K562 (cell line): ENCODE data around the gene RNU6-9. TPM values are rescaled to one million over a fixed set of nuclear protein-coding genes. Genes with fewer than 3 reads are reported as not detected.

Source experiments
- DACH1 ChIP-seq: fragments of 450-650 bp; IDR thresholded peaks from 2 replicates; pipeline ENCODE4 v1.6.1; 2018; ENCODE audit not compliant: partially characterized antibody
- FOXJ3 ChIP-seq: sonication (generic); formaldehyde crosslinking; IDR thresholded peaks from 2 replicates; pipeline ENCODE4 v1.4.0; 2020; ENCODE audit warnings: mild to moderate bottlenecking, missing genetic modification reagents
- LARP7 ChIP-seq: fragments of 450-650 bp; IDR thresholded peaks from 2 replicates; pipeline ENCODE4 v1.6.1; 2016
- MCM5 ChIP-seq: fragments of 450-650 bp; IDR thresholded peaks from 2 replicates; pipeline ENCODE4 v1.6.1; 2016; ENCODE audit warnings: low read depth
- MIER1 ChIP-seq: fragments of 450-650 bp; IDR thresholded peaks from 2 replicates; pipeline ENCODE4 v1.6.1; 2016; ENCODE audit warnings: antibody characterized with exemption, mild to moderate bottlenecking, low read depth
- NONO ChIP-seq, 2 experiments: fragments of 200-400 bp in 1 of 2; fragments of 450-650 bp in 1 of 2; formaldehyde crosslinking in 1 of 2; IDR thresholded peaks; 2 replicates each; pipeline ENCODE4 v1.6.1; 2017; ENCODE audit warnings: low read depth in 2 of 2, mild to moderate bottlenecking in 2 of 2, moderate library complexity in 2 of 2, low read length in 1 of 2
- PCBP1 ChIP-seq: fragments of 200-400 bp; formaldehyde crosslinking; IDR thresholded peaks from 2 replicates; pipeline ENCODE4 v1.6.1; 2018; ENCODE audit warnings: mild to moderate bottlenecking, low read depth, low read length; ENCODE audit not compliant: poor library complexity, severe bottlenecking
- POLR2H ChIP-seq: IDR thresholded peaks from 2 replicates; pipeline ENCODE4 v1.6.1; 2016; ENCODE audit warnings: missing genetic modification characterization, low read depth, mild to moderate bottlenecking, control low read depth, missing compliant biosample characterization, moderate library complexity
- PTRF ChIP-seq: fragments of 450-650 bp; IDR thresholded peaks from 2 replicates; pipeline ENCODE4 v1.6.1; 2016; ENCODE audit warnings: mild to moderate bottlenecking, missing genetic modification characterization, missing compliant biosample characterization
- SP1 ChIP-seq: sonication (generic); formaldehyde crosslinking; IDR thresholded peaks from 2 replicates; pipeline ENCODE4 v1.8.1; 2022; ENCODE audit warnings: mild to moderate bottlenecking, missing genetic modification reagents
- SREBF1 ChIP-seq: fragments of 150-350 bp; IDR thresholded peaks from 2 replicates; pipeline ENCODE4 v1.6.1; 2014; ENCODE audit warnings: antibody characterized with exemption, low read depth, low read length, borderline replicate concordance
- ZFP30 ChIP-seq: fragments of 250-450 bp; sonication (Bioruptor Pico); IDR thresholded peaks from 2 replicates; pipeline ENCODE4 v1.8.0; 2022; ENCODE audit warnings: moderate library complexity, mild to moderate bottlenecking, inconsistent platforms, borderline replicate concordance
- ZNF212 ChIP-seq: fragments of 450-650 bp; formaldehyde crosslinking; IDR thresholded peaks from 2 replicates; pipeline ENCODE4 v1.4.0; 2020; ENCODE audit warnings: mild to moderate bottlenecking
- polyA plus RNA-seq, 8 experiments: library from polyadenylated mRNA; depleted of rRNA in 4 of 8; stranded (reverse) in 5 of 8; unstranded in 3 of 8; fragments of >200 nt; fragmentation: Nextera tagmentation in 2 of 8; fragmentation: Illumina TruSeq in 1 of 8; extraction: Ambion mirVana in 2 of 8; extraction: Trizol in 1 of 8; gene quantifications; 2 replicates each; pipeline versions ENCODE4 v1.2.1 to v1.2.3, GENCODE V29; 2011 to 2014; ENCODE audit warnings: inconsistent platforms in 1 of 8, missing spikeins in 1 of 8
- total RNA-seq, 7 experiments: library from RNA; depleted of rRNA in 6 of 7; stranded (reverse); fragments of >200 nt in 6 of 7; fragmentation: Illumina TruSeq in 2 of 7; extraction: Trizol in 2 of 7; gene quantifications; 2 replicates each; pipeline versions ENCODE4 v1.2.1 to v1.2.3, GENCODE V29; 2011 to 2021; ENCODE audit warnings: low replicate concordance in 1 of 7
- TF ChIP-seq, protein P1 (sequence below): fragments of 250-450 bp; sonication (Bioruptor Pico); IDR thresholded peaks from 2 replicates; pipeline ENCODE4 v1.5.0; 2021
- TF ChIP-seq, protein P2 (sequence below): fragments of 250-450 bp; sonication (Bioruptor Pico); IDR thresholded peaks from 2 replicates; pipeline ENCODE4 v1.5.0; 2020; ENCODE audit warnings: mild to moderate bottlenecking, borderline replicate concordance
- TF ChIP-seq, protein P3 (sequence below): sonication (generic); formaldehyde crosslinking; IDR thresholded peaks from 2 replicates; pipeline ENCODE4 v1.8.0; 2022; ENCODE audit warnings: mild to moderate bottlenecking, low read depth, missing genetic modification reagents

RNU6-9 gene
- total and polyA plus RNA-seq, 9 of the 15 experiments (the other 6 are each of a cell fraction or from before 2014, with no cell fraction given) = not detected

DNA sequence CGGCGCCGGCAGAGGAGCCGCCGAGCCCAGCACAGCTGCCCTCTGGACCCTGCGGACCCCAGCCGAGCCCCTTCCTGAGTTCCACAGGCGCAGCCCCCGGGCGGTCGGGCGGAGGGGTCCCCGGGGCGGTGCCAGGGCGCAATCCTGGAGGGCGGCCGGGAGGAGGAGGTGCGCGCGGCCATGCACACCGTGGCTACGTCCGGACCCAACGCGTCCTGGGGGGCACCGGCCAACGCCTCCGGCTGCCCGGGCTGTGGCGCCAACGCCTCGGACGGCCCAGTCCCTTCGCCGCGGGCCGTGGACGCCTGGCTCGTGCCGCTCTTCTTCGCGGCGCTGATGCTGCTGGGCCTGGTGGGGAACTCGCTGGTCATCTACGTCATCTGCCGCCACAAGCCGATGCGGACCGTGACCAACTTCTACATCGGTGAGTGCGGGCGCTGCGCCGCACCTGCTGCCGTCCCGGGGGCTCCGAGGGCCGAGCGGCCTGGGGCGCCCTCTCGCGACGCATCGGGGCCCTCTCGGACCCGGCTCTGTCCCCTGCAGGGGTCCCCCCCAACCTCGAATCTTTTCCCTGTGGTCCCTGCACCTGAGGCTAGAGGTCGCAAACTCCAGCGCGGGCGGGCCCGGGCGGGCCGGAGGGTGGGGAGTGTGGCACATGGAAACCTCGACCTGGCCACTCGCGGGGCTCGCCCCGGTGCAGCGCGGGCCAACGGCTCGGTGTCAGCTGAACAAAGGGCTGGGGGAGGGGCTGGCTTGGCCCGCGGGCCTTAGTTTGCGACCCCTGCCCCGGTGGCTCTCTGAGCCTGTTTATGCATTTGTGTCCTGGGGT lies 24.3 kb downstream of the RNU6-9 start, which contains the start of gene KISS1R (continued):
- TF ChIP-seq SREBF1 (no peak), PTRF (tag) (no peak), SP1 (CRISPR knock-in tag) (peak; percentile 86; the same call in 1 of the 2 replicates), MCM5 (no peak), PCBP1 (peak; percentile 96), DACH1 (peak; percentile 1), FOXJ3 (CRISPR knock-in tag) (no peak), POLR2H (tag) (no peak), NONO (IDR thresholded peaks at IDR 0.05; ENCODE audit: low read depth in 2 of 2, low read length in 1 of 2) (peak in 1 of 2 experiments; percentile 62; a peak in 2 of 4 replicates), LARP7 (no peak), ZFP30 (CRISPR knock-in tag) (no peak), MIER1 (no peak), ZNF212 (no peak)
- TF ChIP-seq, protein P1, sequence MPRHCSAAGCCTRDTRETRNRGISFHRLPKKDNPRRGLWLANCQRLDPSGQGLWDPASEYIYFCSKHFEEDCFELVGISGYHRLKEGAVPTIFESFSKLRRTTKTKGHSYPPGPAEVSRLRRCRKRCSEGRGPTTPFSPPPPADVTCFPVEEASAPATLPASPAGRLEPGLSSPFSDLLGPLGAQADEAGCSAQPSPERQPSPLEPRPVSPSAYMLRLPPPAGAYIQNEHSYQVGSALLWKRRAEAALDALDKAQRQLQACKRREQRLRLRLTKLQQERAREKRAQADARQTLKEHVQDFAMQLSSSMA (CRISPR knock-in tag) = 0 out of 2 replicates have a peak, but pooled peaks have one; percentile 81
- TF ChIP-seq, protein P2, sequence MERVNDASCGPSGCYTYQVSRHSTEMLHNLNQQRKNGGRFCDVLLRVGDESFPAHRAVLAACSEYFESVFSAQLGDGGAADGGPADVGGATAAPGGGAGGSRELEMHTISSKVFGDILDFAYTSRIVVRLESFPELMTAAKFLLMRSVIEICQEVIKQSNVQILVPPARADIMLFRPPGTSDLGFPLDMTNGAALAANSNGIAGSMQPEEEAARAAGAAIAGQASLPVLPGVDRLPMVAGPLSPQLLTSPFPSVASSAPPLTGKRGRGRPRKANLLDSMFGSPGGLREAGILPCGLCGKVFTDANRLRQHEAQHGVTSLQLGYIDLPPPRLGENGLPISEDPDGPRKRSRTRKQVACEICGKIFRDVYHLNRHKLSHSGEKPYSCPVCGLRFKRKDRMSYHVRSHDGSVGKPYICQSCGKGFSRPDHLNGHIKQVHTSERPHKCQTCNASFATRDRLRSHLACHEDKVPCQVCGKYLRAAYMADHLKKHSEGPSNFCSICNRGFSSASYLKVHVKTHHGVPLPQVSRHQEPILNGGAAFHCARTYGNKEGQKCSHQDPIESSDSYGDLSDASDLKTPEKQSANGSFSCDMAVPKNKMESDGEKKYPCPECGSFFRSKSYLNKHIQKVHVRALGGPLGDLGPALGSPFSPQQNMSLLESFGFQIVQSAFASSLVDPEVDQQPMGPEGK (CRISPR knock-in tag) = no peak
- TF ChIP-seq, protein P3, sequence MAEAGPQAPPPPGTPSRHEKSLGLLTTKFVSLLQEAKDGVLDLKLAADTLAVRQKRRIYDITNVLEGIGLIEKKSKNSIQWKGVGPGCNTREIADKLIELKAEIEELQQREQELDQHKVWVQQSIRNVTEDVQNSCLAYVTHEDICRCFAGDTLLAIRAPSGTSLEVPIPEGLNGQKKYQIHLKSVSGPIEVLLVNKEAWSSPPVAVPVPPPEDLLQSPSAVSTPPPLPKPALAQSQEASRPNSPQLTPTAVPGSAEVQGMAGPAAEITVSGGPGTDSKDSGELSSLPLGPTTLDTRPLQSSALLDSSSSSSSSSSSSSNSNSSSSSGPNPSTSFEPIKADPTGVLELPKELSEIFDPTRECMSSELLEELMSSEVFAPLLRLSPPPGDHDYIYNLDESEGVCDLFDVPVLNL (CRISPR knock-in tag) = no peak
